GM23338 (cell line): ENCODE results near the gene ANKH. TPM values are rescaled to one million over a fixed set of nuclear protein-coding genes. Genes with fewer than 3 reads are reported as not detected.

Experiments
- ATAC-seq: fragments of 200-7000 bp; cut with Tn5 transposase; 3 replicates; pipeline ENCODE4 v1.9.1; 2020
- DNase-seq: peaks from one replicate; pipeline ENCODE4 v3.0.0-alpha.2; 2015; ENCODE audit warnings: low spot score
- H2AFZ ChIP-seq: fragments of 200-600 bp; sonication (generic); 2 replicates; pipeline ENCODE4 v1.8.0; 2016; ENCODE audit warnings: antibody characterized with exemption, mild to moderate bottlenecking, moderate library complexity
- H3F3A ChIP-seq: fragments of 200-600 bp; sonication (generic); replicated peaks from 2 replicates; pipeline ENCODE4 v1.8.0; 2017; ENCODE audit warnings: antibody characterized with exemption, mixed run types, low read depth
- H3K27ac ChIP-seq: fragments of 200-600 bp; sonication (generic); 2 replicates; pipeline ENCODE4 v1.6.1; 2016; ENCODE audit warnings: low read depth
- H3K27me3 ChIP-seq: fragments of 200-600 bp; sonication (generic); 2 replicates; pipeline ENCODE4 v1.8.0; 2016; ENCODE audit warnings: mild to moderate bottlenecking, mixed run types, moderate library complexity; ENCODE audit not compliant: insufficient read depth
- H3K36me3 ChIP-seq: fragments of 200-600 bp; sonication (generic); 2 replicates; pipeline ENCODE4 v1.8.0; 2016; ENCODE audit warnings: mild to moderate bottlenecking; ENCODE audit not compliant: insufficient read depth
- H3K4me1 ChIP-seq: fragments of 200-600 bp; sonication (generic); 2 replicates; pipeline ENCODE4 v1.8.0; 2016; ENCODE audit warnings: mild to moderate bottlenecking, moderate library complexity; ENCODE audit not compliant: insufficient read depth
- H3K4me2 ChIP-seq: fragments of 200-600 bp; sonication (generic); 2 replicates; pipeline ENCODE4 v1.7.1; 2017; ENCODE audit warnings: mixed run types
- H3K4me3 ChIP-seq: fragments of 200-600 bp; sonication (generic); 2 replicates; pipeline ENCODE4 v1.6.1; 2016; ENCODE audit warnings: mixed run types
- H3K79me2 ChIP-seq: fragments of 200-600 bp; sonication (generic); replicated peaks from 2 replicates; pipeline ENCODE4 v1.8.0; 2017; ENCODE audit warnings: mild to moderate bottlenecking; ENCODE audit not compliant: insufficient read depth
- H3K9me2 ChIP-seq: fragments of 200-600 bp; sonication (generic); 2 replicates; pipeline ENCODE4 v1.8.0; 2017; ENCODE audit not compliant: insufficient read depth
- H4K20me1 ChIP-seq: fragments of 200-600 bp; sonication (generic); replicated peaks from 2 replicates; pipeline ENCODE4 v1.8.0; 2017; ENCODE audit warnings: mild to moderate bottlenecking; ENCODE audit not compliant: insufficient read depth
- H3K27ac Mint-ChIP-seq: 2 replicates; pipeline ENCODE4 v1.8.0; 2020; ENCODE audit warnings: inconsistent platforms, mild to moderate bottlenecking, moderate library complexity, mixed read lengths
- H3K27me3 Mint-ChIP-seq: 3 replicates; pipeline ENCODE4 v1.8.0; 2022; ENCODE audit warnings: low read depth, mild to moderate bottlenecking, moderate library complexity, mixed read lengths, inconsistent platforms; ENCODE audit not compliant: insufficient read depth, poor library complexity
- H3K36me3 Mint-ChIP-seq: 3 replicates; pipeline ENCODE4 v1.8.0; 2021; ENCODE audit warnings: low read depth, mild to moderate bottlenecking, inconsistent platforms, moderate library complexity, mixed read lengths
- H3K4me1 Mint-ChIP-seq: 3 replicates; pipeline ENCODE4 v1.8.0; 2020; ENCODE audit warnings: mild to moderate bottlenecking, inconsistent platforms, mixed read lengths
- H3K4me3 Mint-ChIP-seq: 3 replicates; pipeline ENCODE4 v1.8.0; 2021; ENCODE audit warnings: moderate library complexity, mild to moderate bottlenecking, inconsistent platforms, mixed read lengths
- H3K9me3 Mint-ChIP-seq: 3 replicates; pipeline ENCODE4 v1.8.0; 2020; ENCODE audit warnings: moderate library complexity, mild to moderate bottlenecking, inconsistent platforms, mixed read lengths
- CREB1 ChIP-seq: fragments of 250-450 bp; sonication (Bioruptor Pico); IDR thresholded peaks from 2 replicates; pipeline ENCODE4 v1.5.0; 2020; ENCODE audit warnings: low read depth, mild to moderate bottlenecking, moderate library complexity
- EZH2 ChIP-seq: fragments of 200-600 bp; sonication (generic); IDR thresholded peaks from one replicate; pipeline ENCODE4 v1.8.0; 2017; ENCODE audit warnings: antibody characterized with exemption, mild to moderate bottlenecking, low read depth; ENCODE audit not compliant: unreplicated experiment
- JUNB ChIP-seq: IDR thresholded peaks from one replicate; pipeline ENCODE4 v1.6.1; 2016; ENCODE audit warnings: antibody characterized with exemption; ENCODE audit not compliant: unreplicated experiment
- NANOG ChIP-seq: IDR thresholded peaks from 2 replicates; pipeline ENCODE4 v1.6.1; 2016; ENCODE audit warnings: antibody characterized with exemption, borderline replicate concordance
- POLR2AphosphoS5 ChIP-seq: IDR thresholded peaks from 2 replicates; pipeline ENCODE4 v1.6.1; 2016; ENCODE audit warnings: antibody characterized with exemption, low read depth
- STAT1 ChIP-seq: IDR thresholded peaks from one replicate; pipeline ENCODE4 v1.6.1; 2016; ENCODE audit warnings: antibody characterized with exemption; ENCODE audit not compliant: unreplicated experiment
- ZNF114 ChIP-seq: fragments of 250-450 bp; sonication (Bioruptor Pico); IDR thresholded peaks from 2 replicates; pipeline ENCODE4 v1.5.0; 2020; ENCODE audit warnings: mild to moderate bottlenecking, moderate library complexity
- ZNF331 ChIP-seq: fragments of 250-450 bp; sonication (Bioruptor Pico); IDR thresholded peaks from 2 replicates; pipeline ENCODE4 v1.5.0; 2020; ENCODE audit warnings: low read depth, mild to moderate bottlenecking, moderate library complexity
- polyA plus RNA-seq: library from polyadenylated mRNA; unstranded; fragments of >200 nt; fragmentation: Nextera tagmentation; extraction: Ambion mirVana; gene quantifications from 2 replicates; pipeline ENCODE4 v1.2.1, GENCODE V29; 2016
- total RNA-seq: library from RNA; depleted of rRNA; stranded (reverse); fragments of >200 nt; shearing (Covaris generic); gene quantifications from 2 replicates; pipeline ENCODE4 v1.2.3, GENCODE V29; 2014
- TF ChIP-seq, protein P1 (sequence below): IDR thresholded peaks from 2 replicates; pipeline ENCODE4 v1.6.1; 2016; ENCODE audit warnings: antibody characterized with exemption

Gene ANKH
- total and polyA plus RNA-seq, 2 experiments from 2014 or later, result 5.0 to 6.1 TPM

- ATAC-seq (no peak), DNase-seq (no peak)
- H3K4me3 ChIP-seq, result no peak overlapping the region
- H3K9me2 ChIP-seq, result 0 out of 2 replicates have a peak, but pooled peaks cover 2% of the 10 kb centered on the region
- Mint-ChIP-seq H3K9me3 (no peaks in the 10 kb centered on the region), H3K36me3 (no peaks in the 10 kb centered on the region), H3K27me3 (no peaks in the 10 kb centered on the region), H3K4me3 (no peak overlapping the region), H3K27ac (no peak overlapping the region), H3K4me1 (no peaks in the 10 kb centered on the region)
- no peak overlapping the region for H3K27ac ChIP-seq
- no peak overlapping the region for H3K4me2 ChIP-seq
- H3K36me3 ChIP-seq, result no peaks in the 10 kb centered on the region
- TF ChIP-seq NANOG, result no peak
- no peak for TF ChIP-seq POLR2AphosphoS5
- TF ChIP-seq ZNF114 (CRISPR knock-in tag), result no peak
- TF ChIP-seq STAT1, result no peak
- no peak for TF ChIP-seq ZNF331 (CRISPR knock-in tag)
- TF ChIP-seq EZH2, result no peak
- no peaks in the 10 kb centered on the region for H3K79me2 ChIP-seq
- no peaks in the 10 kb centered on the region for H3K27me3 ChIP-seq
- no peak overlapping the region for H2AFZ ChIP-seq
- no peaks in the 10 kb centered on the region for H4K20me1 ChIP-seq
- no peaks in the 10 kb centered on the region for H3F3A ChIP-seq
- no peaks in the 10 kb centered on the region for H3K4me1 ChIP-seq
Measured at GRCh38 chr5:14762549-14763216, 108.9 kb downstream of the ANKH start.

- Mint-ChIP-seq H3K27ac (no peak overlapping the region), H3K27me3 (no peaks in the 10 kb centered on the region), H3K9me3 (no peaks in the 10 kb centered on the region), H3K4me1 (peaks cover 7% of the 10 kb centered on the region; the same call in 1 of the 3 replicates), H3K36me3 (no peaks in the 10 kb centered on the region), H3K4me3 (no peak overlapping the region)
- Histone ChIP-seq H3K36me3 (no peaks in the 10 kb centered on the region), H3K4me2 (no peak overlapping the region), H2AFZ (no peak overlapping the region), H3K4me3 (no peak overlapping the region), H3F3A (no peaks in the 10 kb centered on the region), H3K9me2 (0 out of 2 replicates have a peak, but pooled peaks cover 5% of the 10 kb centered on the region), H3K4me1 (no peaks in the 10 kb centered on the region), H4K20me1 (no peaks in the 10 kb centered on the region), H3K79me2 (no peaks in the 10 kb centered on the region), H3K27ac (no peak overlapping the region), H3K27me3 (no peaks in the 10 kb centered on the region)
- ATAC-seq (no peak), DNase-seq (no peak)
- TF ChIP-seq CREB1 (no peak), EZH2 (no peak), JUNB (no peak)
Measured at GRCh38 chr5:14760548-14761002, 111.0 kb downstream of the ANKH start.

DNA sequence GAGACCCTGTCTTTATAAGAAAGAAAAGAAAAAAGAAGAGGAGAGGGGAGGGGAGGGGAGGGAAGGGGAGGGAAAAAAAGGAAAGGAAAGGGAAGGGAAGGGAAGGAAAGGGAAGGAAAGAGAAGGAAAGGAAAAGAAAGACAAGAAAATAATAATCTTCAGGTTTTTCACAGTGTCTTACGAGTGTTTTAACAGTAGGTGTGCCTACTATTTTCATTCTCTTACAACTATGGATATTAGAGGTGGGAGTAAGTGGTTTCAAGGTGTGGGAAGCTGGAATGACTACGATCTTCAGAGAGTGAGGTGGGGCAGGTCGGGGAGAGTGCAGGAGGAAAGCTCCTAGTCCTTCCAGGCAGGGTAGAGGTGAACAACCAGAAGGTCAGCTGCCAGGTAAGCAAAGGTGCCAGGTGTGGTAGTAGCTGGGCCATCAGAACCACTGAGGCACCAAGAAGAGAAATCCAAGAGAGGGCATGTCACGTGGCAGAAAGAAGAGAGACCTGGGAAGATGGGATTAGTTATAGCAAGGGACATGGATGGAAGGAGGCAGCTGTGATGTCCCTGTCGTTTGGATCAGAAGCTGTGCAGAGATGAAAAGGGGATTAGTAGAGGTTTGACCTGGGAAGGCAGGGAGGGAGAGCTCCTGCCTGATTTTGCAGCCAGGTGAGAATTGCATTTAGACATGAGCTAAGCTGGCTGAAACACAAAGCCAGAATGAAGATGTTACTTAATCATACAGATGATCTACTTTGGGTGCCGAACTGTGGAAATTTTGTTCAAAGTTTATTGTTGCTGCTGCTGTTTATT lies 111.6 kb downstream of the ANKH start:
- DNase-seq (no peak), ATAC-seq (no peak)
- H3K9me2 ChIP-seq, result 0 out of 2 replicates have a peak, but pooled peaks cover 5% of the 10 kb centered on the region
- H3K36me3 ChIP-seq, result no peaks in the 10 kb centered on the region
- no peak overlapping the region for H2AFZ ChIP-seq
- no peak overlapping the region for H3K27ac ChIP-seq
- H3K27ac Mint-ChIP-seq, result peak overlapping the region; percentile 8; the same call in 1 of the 2 replicates
- no peaks in the 10 kb centered on the region for H3K79me2 ChIP-seq
- no peaks in the 10 kb centered on the region for H4K20me1 ChIP-seq
- no peaks in the 10 kb centered on the region for H3K9me3 Mint-ChIP-seq
- no peaks in the 10 kb centered on the region for H3F3A ChIP-seq
- no peaks in the 10 kb centered on the region for H3K27me3 Mint-ChIP-seq
- peaks cover 8% of the 10 kb centered on the region; the same call in 1 of the 3 replicates for H3K4me1 Mint-ChIP-seq
- H3K4me3 Mint-ChIP-seq, result no peak overlapping the region
- no peaks in the 10 kb centered on the region for H3K4me1 ChIP-seq
- H3K4me2 ChIP-seq, result no peak overlapping the region
- H3K27me3 ChIP-seq, result no peaks in the 10 kb centered on the region
- H3K36me3 Mint-ChIP-seq, result no peaks in the 10 kb centered on the region
- H3K4me3 ChIP-seq, result no peak overlapping the region
- TF ChIP-seq POLR2AphosphoS5, result no peak
- TF ChIP-seq, protein P1, sequence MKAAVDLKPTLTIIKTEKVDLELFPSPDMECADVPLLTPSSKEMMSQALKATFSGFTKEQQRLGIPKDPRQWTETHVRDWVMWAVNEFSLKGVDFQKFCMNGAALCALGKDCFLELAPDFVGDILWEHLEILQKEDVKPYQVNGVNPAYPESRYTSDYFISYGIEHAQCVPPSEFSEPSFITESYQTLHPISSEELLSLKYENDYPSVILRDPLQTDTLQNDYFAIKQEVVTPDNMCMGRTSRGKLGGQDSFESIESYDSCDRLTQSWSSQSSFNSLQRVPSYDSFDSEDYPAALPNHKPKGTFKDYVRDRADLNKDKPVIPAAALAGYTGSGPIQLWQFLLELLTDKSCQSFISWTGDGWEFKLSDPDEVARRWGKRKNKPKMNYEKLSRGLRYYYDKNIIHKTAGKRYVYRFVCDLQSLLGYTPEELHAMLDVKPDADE, result no peak
